Endodermal cell (in vitro differentiated cells): ENCODE measurements around the gene OR4E2. TPM values are rescaled to one million over a fixed set of nuclear protein-coding genes. Genes with fewer than 3 reads are reported as not detected.

Source experiments
- DNase-seq: peaks from one replicate; pipeline ENCODE4 v3.0.0-alpha.2; 2017
- H3K27ac ChIP-seq: 2 replicates; pipeline ENCODE4 v1.5.1; 2013; ENCODE audit warnings: mild to moderate bottlenecking, low read depth, low read length, moderate library complexity
- H3K27me3 ChIP-seq: 2 replicates; pipeline ENCODE4 v1.6.1; 2013; ENCODE audit warnings: mild to moderate bottlenecking, low read length, moderate library complexity; ENCODE audit not compliant: insufficient read depth, control insufficient read depth, poor library complexity, severe bottlenecking
- H3K36me3 ChIP-seq: 2 replicates; pipeline ENCODE4 v1.7.0; 2013; ENCODE audit warnings: mild to moderate bottlenecking, low read length, moderate library complexity; ENCODE audit not compliant: control insufficient read depth, insufficient read depth
- H3K4me1 ChIP-seq: one replicate; pipeline ENCODE4 v1.7.0; 2013; ENCODE audit warnings: low read length; ENCODE audit not compliant: control insufficient read depth, insufficient read depth
- H3K4me3 ChIP-seq: 2 replicates; pipeline ENCODE4 v1.5.1; 2013; ENCODE audit warnings: mild to moderate bottlenecking, low read length, moderate library complexity
- H3K9ac ChIP-seq: 2 replicates; pipeline ENCODE4 v1.6.1; 2013; ENCODE audit warnings: mild to moderate bottlenecking, low read length, moderate library complexity; ENCODE audit not compliant: poor library complexity, severe bottlenecking; ENCODE audit errors: extremely low read depth
- H3K9me3 ChIP-seq: 2 replicates; pipeline ENCODE4 v1.6.1; 2013; ENCODE audit warnings: mild to moderate bottlenecking, low read length, moderate library complexity; ENCODE audit not compliant: control insufficient read depth
- H3K27ac Mint-ChIP-seq: 2 replicates; pipeline ENCODE4 v1.8.0; 2020; ENCODE audit warnings: mixed read lengths
- H3K27me3 Mint-ChIP-seq: 2 replicates; pipeline ENCODE4 v1.8.0; 2021; ENCODE audit warnings: mild to moderate bottlenecking, mixed read lengths; ENCODE audit not compliant: insufficient read depth
- H3K36me3 Mint-ChIP-seq: 2 replicates; pipeline ENCODE4 v1.8.0; 2020; ENCODE audit warnings: low read depth, mixed read lengths
- H3K4me1 Mint-ChIP-seq: 2 replicates; pipeline ENCODE4 v1.8.0; 2020; ENCODE audit warnings: mixed read lengths
- H3K4me3 Mint-ChIP-seq: 2 replicates; pipeline ENCODE4 v1.8.0; 2020; ENCODE audit warnings: mild to moderate bottlenecking, moderate library complexity, mixed read lengths
- H3K9me3 Mint-ChIP-seq: 2 replicates; pipeline ENCODE4 v1.8.0; 2020; ENCODE audit warnings: mild to moderate bottlenecking, mixed read lengths
- WGBS, 2 experiments: methylation state at CpG; one replicate each; pipeline versions ENCODE4 v1.1.5 to v1.1.7; 2013; ENCODE audit warnings: missing lambda C conversion rate in 2 of 2, mixed read lengths in 1 of 2; ENCODE audit not compliant: insufficient coverage in 1 of 2, insufficient read length in 1 of 2; 5-methylcytosine and 5-hydroxymethylcytosine counted together
- total RNA-seq, 2 donors: library from RNA; stranded (reverse); fragmentation: NEBNext Ultra II Directional in 1 of 2; extraction: Animal tissue kit (Norgen Biotek cat#: 25700) in 1 of 2; gene quantifications; 2 replicates in 1 of 2; 3 replicates in 1 of 2; pipeline ENCODE4 v1.2.1, GENCODE V29; 2021
- TF ChIP-seq, protein P1 (sequence below): fragments of 200-600 bp; sonication (generic); conservative IDR thresholded peaks from 2 replicates; pipeline ENCODE4 v1.5.0; 2021; ENCODE audit warnings: antibody characterized with exemption, mild to moderate bottlenecking

OR4E2 gene
- total RNA-seq, 2 donors from 2014 or later = not detected

DNA sequence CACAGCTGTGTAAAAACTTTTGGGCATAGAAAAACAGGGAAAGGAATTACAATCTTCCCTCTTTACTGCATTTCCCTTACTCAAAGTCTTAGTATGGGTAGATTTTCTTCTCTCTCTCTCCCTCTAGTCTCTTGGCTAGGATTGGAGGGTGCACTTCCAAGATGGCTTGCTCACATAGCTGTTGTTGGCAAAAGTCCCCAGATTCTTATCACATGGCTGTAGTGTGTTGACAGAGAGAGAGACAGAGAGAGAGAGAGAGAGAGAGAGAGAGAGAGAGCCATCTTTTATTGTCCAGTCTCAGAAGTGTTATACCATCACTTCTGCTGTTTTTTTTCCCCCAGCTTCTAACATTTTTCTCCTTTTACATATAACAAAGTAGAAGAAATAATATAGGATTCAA is 6.3 kb upstream of the OR4E2 start:
- H3K36me3 ChIP-seq = no peaks in the 10 kb centered on the region
- H3K27ac ChIP-seq = no peak overlapping the region
- H3K4me1 ChIP-seq = no peaks in the 10 kb centered on the region
- H3K36me3 Mint-ChIP-seq = no peaks in the 10 kb centered on the region
- H3K9ac ChIP-seq = no peak overlapping the region
- no peak overlapping the region for H3K4me3 ChIP-seq
- no peaks in the 10 kb centered on the region for H3K9me3 ChIP-seq
- H3K9me3 Mint-ChIP-seq = no peaks in the 10 kb centered on the region
- peaks cover 2% of the 10 kb centered on the region for H3K27me3 Mint-ChIP-seq
- no peaks in the 10 kb centered on the region for H3K27me3 ChIP-seq
- H3K27ac Mint-ChIP-seq = no peak overlapping the region
- H3K4me3 Mint-ChIP-seq = no peak overlapping the region
- H3K4me1 Mint-ChIP-seq = peaks cover 5% of the 10 kb centered on the region
- TF ChIP-seq, protein P1, sequence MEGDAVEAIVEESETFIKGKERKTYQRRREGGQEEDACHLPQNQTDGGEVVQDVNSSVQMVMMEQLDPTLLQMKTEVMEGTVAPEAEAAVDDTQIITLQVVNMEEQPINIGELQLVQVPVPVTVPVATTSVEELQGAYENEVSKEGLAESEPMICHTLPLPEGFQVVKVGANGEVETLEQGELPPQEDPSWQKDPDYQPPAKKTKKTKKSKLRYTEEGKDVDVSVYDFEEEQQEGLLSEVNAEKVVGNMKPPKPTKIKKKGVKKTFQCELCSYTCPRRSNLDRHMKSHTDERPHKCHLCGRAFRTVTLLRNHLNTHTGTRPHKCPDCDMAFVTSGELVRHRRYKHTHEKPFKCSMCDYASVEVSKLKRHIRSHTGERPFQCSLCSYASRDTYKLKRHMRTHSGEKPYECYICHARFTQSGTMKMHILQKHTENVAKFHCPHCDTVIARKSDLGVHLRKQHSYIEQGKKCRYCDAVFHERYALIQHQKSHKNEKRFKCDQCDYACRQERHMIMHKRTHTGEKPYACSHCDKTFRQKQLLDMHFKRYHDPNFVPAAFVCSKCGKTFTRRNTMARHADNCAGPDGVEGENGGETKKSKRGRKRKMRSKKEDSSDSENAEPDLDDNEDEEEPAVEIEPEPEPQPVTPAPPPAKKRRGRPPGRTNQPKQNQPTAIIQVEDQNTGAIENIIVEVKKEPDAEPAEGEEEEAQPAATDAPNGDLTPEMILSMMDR = no peak
- DNase-seq = no peak

DNA sequence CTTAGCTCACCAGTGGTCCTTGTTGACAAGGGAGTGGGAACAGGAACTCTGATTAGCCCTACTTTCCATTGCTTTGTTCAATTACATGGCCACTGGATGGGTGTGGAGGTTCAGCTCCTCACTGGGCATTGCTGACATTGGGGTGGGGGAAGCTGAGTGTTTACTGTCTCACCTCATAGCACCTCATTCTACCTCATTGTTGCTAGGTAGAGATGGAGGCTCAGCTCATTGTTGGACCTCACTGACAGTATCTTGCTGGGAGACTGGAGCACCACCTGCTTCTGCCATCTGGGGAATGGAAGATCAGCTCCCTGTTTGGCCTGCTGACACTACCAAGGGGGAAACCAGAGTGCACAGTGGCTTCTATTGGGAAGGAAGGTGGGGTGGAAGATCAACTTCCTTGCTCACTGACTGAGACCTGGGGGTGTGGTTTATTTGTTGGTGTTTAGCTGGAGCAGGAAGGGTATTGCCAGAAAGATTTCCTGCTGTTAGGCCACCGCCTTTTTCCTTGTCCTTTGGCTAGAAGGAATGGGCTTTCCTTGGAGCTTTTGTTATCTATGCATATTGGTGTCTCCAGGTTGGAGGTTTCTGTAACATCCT is 1.3 kb upstream of the OR4E2 start:
- no peaks in the 10 kb centered on the region for H3K4me1 ChIP-seq
- peaks cover 4% of the 10 kb centered on the region for H3K4me1 Mint-ChIP-seq
- H3K27ac Mint-ChIP-seq = no peak overlapping the region
- H3K36me3 ChIP-seq = no peaks in the 10 kb centered on the region
- WGBS, 2 experiments = 33 to 74% methylated on average over 1 of the region's 1 CpG
- no peak overlapping the region for H3K4me3 ChIP-seq
- peaks cover 2% of the 10 kb centered on the region for H3K27me3 Mint-ChIP-seq
- H3K27me3 ChIP-seq = no peaks in the 10 kb centered on the region
- peak; percentile 50 for DNase-seq
- TF ChIP-seq, protein P1 = no peak
- no peaks in the 10 kb centered on the region for H3K9me3 ChIP-seq
- H3K4me3 Mint-ChIP-seq = no peak overlapping the region
- no peaks in the 10 kb centered on the region for H3K36me3 Mint-ChIP-seq
- H3K9me3 Mint-ChIP-seq = no peaks in the 10 kb centered on the region
- no peak overlapping the region for H3K27ac ChIP-seq
- no peak overlapping the region for H3K9ac ChIP-seq

GRCh38 chr14:21654215-21654614 is 580 bp downstream of the OR4E2 start:
- Histone ChIP-seq H3K9me3 (no peaks in the 10 kb centered on the region), H3K27ac (no peak overlapping the region), H3K9ac (no peak overlapping the region), H3K4me3 (no peak overlapping the region), H3K27me3 (no peaks in the 10 kb centered on the region), H3K36me3 (no peaks in the 10 kb centered on the region), H3K4me1 (no peaks in the 10 kb centered on the region)
- H3K27ac Mint-ChIP-seq = no peak overlapping the region
- no peaks in the 10 kb centered on the region for H3K9me3 Mint-ChIP-seq
- no peaks in the 10 kb centered on the region for H3K36me3 Mint-ChIP-seq
- no peak overlapping the region for H3K4me3 Mint-ChIP-seq
- H3K4me1 Mint-ChIP-seq = peaks cover 4% of the 10 kb centered on the region
- TF ChIP-seq, protein P1 = no peak
- DNase-seq = no peak
- peaks cover 2% of the 10 kb centered on the region for H3K27me3 Mint-ChIP-seq
- WGBS, 2 experiments = 88 to 100% methylated on average over 1 to 5 of the region's 5 CpGs
